ENCODE data around the gene SLC3A2. TPM values are rescaled to one million over a fixed set of nuclear protein-coding genes. Genes with fewer than 3 reads are reported as not detected.
"Not testable (repeated sequence)": the region's sequence is repeated elsewhere in the genome, so short reads cannot be mapped to it uniquely, and the experiment has no call there.

Gene SLC3A2
- total RNA-seq: 104 TPM

- peak; percentile 90 for DNase-seq (ENCODE audit: low spot score)
Measured at GRCh38 chr11:62880803-62881578, at the start of gene SLC3A2. Gene SLC3A2, plus strand, starts transcription at chr11:62880896. Its CDS starts 128 bp downstream, at chr11:62881024.

GRCh38 chr11:62830904-62831519 is 49.7 kb upstream of the SLC3A2 start:
- DNase-seq (ENCODE audit: low spot score): no peak

GRCh38 chr11:62831520-62832335 is 49.0 kb upstream of the SLC3A2 start, which contains the start of gene STX5:
Gene STX5, minus strand, starts transcription at chr11:62832051. Its CDS starts 808 bp downstream, at chr11:62831243.
- peak; percentile 100 for DNase-seq (ENCODE audit: low spot score)

- peak; percentile 14 for DNase-seq (ENCODE audit: low spot score)
Measured at GRCh38 chr11:62832336-62833234, 48.1 kb upstream of the SLC3A2 start, which contains the start of gene TEX54. Gene TEX54, minus strand, starts transcription at chr11:62832841.

- no peak for DNase-seq (ENCODE audit: low spot score)
Measured at GRCh38 chr11:62835336-62835735, 45.4 kb upstream of the SLC3A2 start.

- peak; percentile 96 for DNase-seq (ENCODE audit: low spot score)
Measured at GRCh38 chr11:62839050-62839945, 41.4 kb upstream of the SLC3A2 start, which contains the start of gene WDR74. Gene WDR74, minus strand, starts transcription at chr11:62839590. Its CDS starts 20 bp downstream, at chr11:62839570.

GRCh38 chr11:62840721-62841360 is 39.9 kb upstream of the SLC3A2 start:
- peak; percentile 56 for DNase-seq (ENCODE audit: low spot score)

- DNase-seq (ENCODE audit: low spot score): peak; percentile 92
Measured at GRCh38 chr11:62841361-62842170, 39.1 kb upstream of the SLC3A2 start.

GRCh38 chr11:62842171-62842741 is 38.4 kb upstream of the SLC3A2 start:
- DNase-seq (ENCODE audit: low spot score): peak; percentile 16

GRCh38 chr11:62842891-62843290 is 37.8 kb upstream of the SLC3A2 start:
- DNase-seq (ENCODE audit: low spot score): not testable (repeated sequence)

GRCh38 chr11:62843466-62843865 is 37.2 kb upstream of the SLC3A2 start:
- DNase-seq (ENCODE audit: low spot score): no peak

GRCh38 chr11:62844154-62844553 is 36.5 kb upstream of the SLC3A2 start:
- no peak for DNase-seq (ENCODE audit: low spot score)

GRCh38 chr11:62846177-62846576 is 34.5 kb upstream of the SLC3A2 start:
- DNase-seq (ENCODE audit: low spot score): no peak

- no peak for DNase-seq (ENCODE audit: low spot score)
Measured at GRCh38 chr11:62847767-62848314, 32.9 kb upstream of the SLC3A2 start.

- no peak for DNase-seq (ENCODE audit: low spot score)
Measured at GRCh38 chr11:62850911-62851806, 29.5 kb upstream of the SLC3A2 start.

GRCh38 chr11:62851807-62852522 is 28.7 kb upstream of the SLC3A2 start:
- no peak for DNase-seq (ENCODE audit: low spot score)

All from mucosa of gallbladder (tissue), 1 donor.